ENCODE results near the gene CAMKMT. TPM values are rescaled to one million over a fixed set of nuclear protein-coding genes. Genes with fewer than 3 reads are reported as not detected.

Gene CAMKMT
- total and polyA plus RNA-seq, 2 experiments from 2014 or later: 26.5 to 29.5 TPM

- Histone ChIP-seq H3K4me1 (ENCODE audit: insufficient read depth) (peaks cover 22% of the 10 kb centered on the region), H3K4me3 (no peak overlapping the region), H3K79me2 (replicated peaks; ENCODE audit: insufficient read depth) (no peaks in the 10 kb centered on the region), H3K27me3 (ENCODE audit: insufficient read depth) (no peaks in the 10 kb centered on the region), H3K36me3 (ENCODE audit: insufficient read depth) (no peaks in the 10 kb centered on the region), H2AFZ (no peak overlapping the region), H3F3A (replicated peaks; ENCODE audit: low read depth) (no peaks in the 10 kb centered on the region), H4K20me1 (replicated peaks; ENCODE audit: insufficient read depth) (no peaks in the 10 kb centered on the region), H3K9me2 (ENCODE audit: insufficient read depth) (no peaks in the 10 kb centered on the region), H3K27ac (ENCODE audit: low read depth) (no peak overlapping the region; the same call in 1 of the 2 replicates), H3K4me2 (peak overlapping the region; percentile 13; the same call in 1 of the 2 replicates)
- no peak overlapping the region for H3K4me3 Mint-ChIP-seq
- DNase-seq (ENCODE audit: low spot score): no peak
- H3K27me3 Mint-ChIP-seq (ENCODE audit: insufficient read depth, low read depth, poor library complexity): peaks cover 2% of the 10 kb centered on the region
- peaks cover 36% of the 10 kb centered on the region for H3K36me3 Mint-ChIP-seq (ENCODE audit: low read depth)
- ATAC-seq: no peak
- H3K4me1 Mint-ChIP-seq: peaks cover 39% of the 10 kb centered on the region
- no peak overlapping the region for H3K27ac Mint-ChIP-seq
- H3K9me3 Mint-ChIP-seq: peaks cover 14% of the 10 kb centered on the region; the same call in 2 of the 3 replicates
- TF ChIP-seq ZNF331 (CRISPR knock-in tag; IDR thresholded peaks at IDR 0.05; ENCODE audit: low read depth) (no peak), NANOG (IDR thresholded peaks at IDR 0.05; ENCODE audit: borderline replicate concordance) (no peak), ZNF114 (CRISPR knock-in tag; IDR thresholded peaks at IDR 0.05) (no peak), CREB1 (CRISPR knock-in tag; IDR thresholded peaks at IDR 0.05; ENCODE audit: low read depth) (no peak), EZH2phosphoT487 (IDR thresholded peaks at IDR 0.05; ENCODE audit: unreplicated experiment) (no peak), STAT1 (IDR thresholded peaks at IDR 0.05; ENCODE audit: unreplicated experiment) (no peak), JUNB (IDR thresholded peaks at IDR 0.05; ENCODE audit: unreplicated experiment) (no peak), POLR2AphosphoS5 (IDR thresholded peaks at IDR 0.05; ENCODE audit: low read depth) (no peak)
- TF ChIP-seq, protein P1, sequence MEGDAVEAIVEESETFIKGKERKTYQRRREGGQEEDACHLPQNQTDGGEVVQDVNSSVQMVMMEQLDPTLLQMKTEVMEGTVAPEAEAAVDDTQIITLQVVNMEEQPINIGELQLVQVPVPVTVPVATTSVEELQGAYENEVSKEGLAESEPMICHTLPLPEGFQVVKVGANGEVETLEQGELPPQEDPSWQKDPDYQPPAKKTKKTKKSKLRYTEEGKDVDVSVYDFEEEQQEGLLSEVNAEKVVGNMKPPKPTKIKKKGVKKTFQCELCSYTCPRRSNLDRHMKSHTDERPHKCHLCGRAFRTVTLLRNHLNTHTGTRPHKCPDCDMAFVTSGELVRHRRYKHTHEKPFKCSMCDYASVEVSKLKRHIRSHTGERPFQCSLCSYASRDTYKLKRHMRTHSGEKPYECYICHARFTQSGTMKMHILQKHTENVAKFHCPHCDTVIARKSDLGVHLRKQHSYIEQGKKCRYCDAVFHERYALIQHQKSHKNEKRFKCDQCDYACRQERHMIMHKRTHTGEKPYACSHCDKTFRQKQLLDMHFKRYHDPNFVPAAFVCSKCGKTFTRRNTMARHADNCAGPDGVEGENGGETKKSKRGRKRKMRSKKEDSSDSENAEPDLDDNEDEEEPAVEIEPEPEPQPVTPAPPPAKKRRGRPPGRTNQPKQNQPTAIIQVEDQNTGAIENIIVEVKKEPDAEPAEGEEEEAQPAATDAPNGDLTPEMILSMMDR (conservative IDR thresholded peaks at IDR 0.05; ENCODE audit: low read depth in 2 of 2): no peak
- TF ChIP-seq, protein P2, sequence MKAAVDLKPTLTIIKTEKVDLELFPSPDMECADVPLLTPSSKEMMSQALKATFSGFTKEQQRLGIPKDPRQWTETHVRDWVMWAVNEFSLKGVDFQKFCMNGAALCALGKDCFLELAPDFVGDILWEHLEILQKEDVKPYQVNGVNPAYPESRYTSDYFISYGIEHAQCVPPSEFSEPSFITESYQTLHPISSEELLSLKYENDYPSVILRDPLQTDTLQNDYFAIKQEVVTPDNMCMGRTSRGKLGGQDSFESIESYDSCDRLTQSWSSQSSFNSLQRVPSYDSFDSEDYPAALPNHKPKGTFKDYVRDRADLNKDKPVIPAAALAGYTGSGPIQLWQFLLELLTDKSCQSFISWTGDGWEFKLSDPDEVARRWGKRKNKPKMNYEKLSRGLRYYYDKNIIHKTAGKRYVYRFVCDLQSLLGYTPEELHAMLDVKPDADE (IDR thresholded peaks at IDR 0.05): no peak
- TF ChIP-seq, protein P3, sequence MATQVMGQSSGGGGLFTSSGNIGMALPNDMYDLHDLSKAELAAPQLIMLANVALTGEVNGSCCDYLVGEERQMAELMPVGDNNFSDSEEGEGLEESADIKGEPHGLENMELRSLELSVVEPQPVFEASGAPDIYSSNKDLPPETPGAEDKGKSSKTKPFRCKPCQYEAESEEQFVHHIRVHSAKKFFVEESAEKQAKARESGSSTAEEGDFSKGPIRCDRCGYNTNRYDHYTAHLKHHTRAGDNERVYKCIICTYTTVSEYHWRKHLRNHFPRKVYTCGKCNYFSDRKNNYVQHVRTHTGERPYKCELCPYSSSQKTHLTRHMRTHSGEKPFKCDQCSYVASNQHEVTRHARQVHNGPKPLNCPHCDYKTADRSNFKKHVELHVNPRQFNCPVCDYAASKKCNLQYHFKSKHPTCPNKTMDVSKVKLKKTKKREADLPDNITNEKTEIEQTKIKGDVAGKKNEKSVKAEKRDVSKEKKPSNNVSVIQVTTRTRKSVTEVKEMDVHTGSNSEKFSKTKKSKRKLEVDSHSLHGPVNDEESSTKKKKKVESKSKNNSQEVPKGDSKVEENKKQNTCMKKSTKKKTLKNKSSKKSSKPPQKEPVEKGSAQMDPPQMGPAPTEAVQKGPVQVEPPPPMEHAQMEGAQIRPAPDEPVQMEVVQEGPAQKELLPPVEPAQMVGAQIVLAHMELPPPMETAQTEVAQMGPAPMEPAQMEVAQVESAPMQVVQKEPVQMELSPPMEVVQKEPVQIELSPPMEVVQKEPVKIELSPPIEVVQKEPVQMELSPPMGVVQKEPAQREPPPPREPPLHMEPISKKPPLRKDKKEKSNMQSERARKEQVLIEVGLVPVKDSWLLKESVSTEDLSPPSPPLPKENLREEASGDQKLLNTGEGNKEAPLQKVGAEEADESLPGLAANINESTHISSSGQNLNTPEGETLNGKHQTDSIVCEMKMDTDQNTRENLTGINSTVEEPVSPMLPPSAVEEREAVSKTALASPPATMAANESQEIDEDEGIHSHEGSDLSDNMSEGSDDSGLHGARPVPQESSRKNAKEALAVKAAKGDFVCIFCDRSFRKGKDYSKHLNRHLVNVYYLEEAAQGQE (IDR thresholded peaks at IDR 0.05; ENCODE audit: unreplicated experiment): no peak
These were observed 80.3 kb downstream of the CAMKMT start for GRCh38 chr2:44442019-44442418.

Data from GM23338 (cell line).